Fibroblast of lung (primary cell): ENCODE measurements around the gene CALCR. TPM values are rescaled to one million over a fixed set of nuclear protein-coding genes. Genes with fewer than 3 reads are reported as not detected.
"Not testable (repeated sequence)": the region's sequence is repeated elsewhere in the genome, so short reads cannot be mapped to it uniquely, and the experiment has no call there.

Experiments
- DNase-seq, 2 donors: peaks; one replicate each; pipeline versions ENCODE4 v3.0.0 to v3.0.0-alpha.2; 2010; ENCODE audit warnings: low read depth in 2 of 2
- H2AFZ ChIP-seq: 2 replicates; pipeline ENCODE4 v1.5.1; 2012; ENCODE audit warnings: low read length, control low read depth, inconsistent platforms
- H3K27ac ChIP-seq: 2 replicates; pipeline ENCODE4 v1.5.1; 2011; ENCODE audit warnings: low read length, control low read depth; ENCODE audit not compliant: insufficient read depth
- H3K27me3 ChIP-seq: 2 replicates; pipeline ENCODE4 v1.5.1; 2011; ENCODE audit warnings: mild to moderate bottlenecking, low read length; ENCODE audit not compliant: control insufficient read depth, insufficient read depth
- H3K36me3 ChIP-seq: 2 replicates; pipeline ENCODE4 v1.5.1; 2011; ENCODE audit warnings: low read length; ENCODE audit not compliant: control insufficient read depth, insufficient read depth
- H3K4me1 ChIP-seq: 2 replicates; pipeline ENCODE4 v1.5.1; 2011; ENCODE audit warnings: low read length; ENCODE audit not compliant: control insufficient read depth, insufficient read depth; ENCODE audit errors: extremely low read depth
- H3K4me2 ChIP-seq: 2 replicates; pipeline ENCODE4 v1.5.1; 2011; ENCODE audit warnings: low read length, control low read depth; ENCODE audit not compliant: insufficient read depth; ENCODE audit errors: extremely low read depth
- H3K4me3 ChIP-seq, 4 experiments: fragments of 200-600 bp in 1 of 4; sonication (generic) in 1 of 4; replicated peaks in 1 of 4; 2 replicates each; pipeline ENCODE4 v1.5.1; 2011 to 2016; ENCODE audit warnings: low read length in 4 of 4, low read depth in 3 of 4, mild to moderate bottlenecking in 3 of 4, control low read depth in 2 of 4, inconsistent platforms in 1 of 4, mixed read lengths in 1 of 4; ENCODE audit not compliant: insufficient read depth in 1 of 4; ENCODE audit errors: control extremely low read depth in 1 of 4
- H3K79me2 ChIP-seq: 2 replicates; pipeline ENCODE4 v1.5.1; 2012; ENCODE audit warnings: mild to moderate bottlenecking, low read length, inconsistent platforms; ENCODE audit not compliant: control insufficient read depth, insufficient read depth
- H3K9ac ChIP-seq: 2 replicates; pipeline ENCODE4 v1.5.1; 2011; ENCODE audit warnings: mild to moderate bottlenecking, low read length, control low read depth; ENCODE audit not compliant: insufficient read depth
- H3K9me3 ChIP-seq: 2 replicates; pipeline ENCODE4 v1.5.1; 2012; ENCODE audit warnings: low read depth, low read length; ENCODE audit not compliant: control insufficient read depth, insufficient read depth
- H4K20me1 ChIP-seq: 2 replicates; pipeline ENCODE4 v1.5.1; 2011; ENCODE audit warnings: low read length; ENCODE audit not compliant: control insufficient read depth, insufficient read depth; ENCODE audit errors: extremely low read depth
- CTCF ChIP-seq, 2 donors: IDR thresholded peaks in 1 of 2; conservative IDR thresholded peaks in 1 of 2; 1 replicate in 1 of 2; 2 replicates in 1 of 2; pipeline ENCODE4 v1.5.1; 2011 to 2012; ENCODE audit warnings: low read length in 2 of 2, control low read depth in 1 of 2, inconsistent platforms in 1 of 2, low read depth in 1 of 2, mild to moderate bottlenecking in 1 of 2
- EZH2 ChIP-seq: IDR thresholded peaks from 2 replicates; pipeline ENCODE4 v1.5.1; 2012; ENCODE audit warnings: low read length, control low read depth, mild to moderate bottlenecking; ENCODE audit errors: missing control alignments
- polyA plus RNA-seq, 2 donors: library from polyadenylated mRNA; depleted of rRNA in 1 of 2; stranded (reverse) in 1 of 2; unstranded in 1 of 2; fragments of >200 nt; gene quantifications; 2 replicates each; pipeline ENCODE4 v1.2.1, GENCODE V29; 2011 to 2012; ENCODE audit warnings: missing spikeins in 1 of 2
- total RNA-seq: library from RNA; depleted of rRNA; stranded (reverse); fragments of >200 nt; gene quantifications from 2 replicates; pipeline ENCODE4 v1.2.1, GENCODE V29; 2014

Gene CALCR
- total and polyA plus RNA-seq, 2 donors (not counting 1 experiment from before 2014, with no cell fraction given): not detected

DNA sequence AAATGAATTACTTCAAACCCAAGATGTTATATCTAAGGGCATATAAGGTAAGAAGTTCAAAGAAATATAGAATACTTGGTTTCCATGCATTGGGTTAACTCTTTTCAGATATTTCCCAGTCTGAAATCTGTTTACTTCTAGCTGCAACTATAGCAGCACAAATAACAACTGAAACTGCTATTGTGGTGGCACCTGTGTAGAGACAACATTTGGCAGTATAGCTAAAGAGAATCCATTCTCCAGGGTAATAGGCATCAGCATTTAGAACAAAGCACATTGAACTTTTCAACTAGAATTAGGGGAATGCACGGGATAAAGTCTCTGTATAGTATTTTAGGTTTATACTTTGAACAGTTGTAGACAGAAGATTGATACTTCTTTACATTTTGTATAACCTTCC, 19.7 kb upstream of the CALCR start:
- no peaks in the 10 kb centered on the region for H3K27me3 ChIP-seq
- no peaks in the 10 kb centered on the region for H3K9me3 ChIP-seq
- no peak for TF ChIP-seq CTCF (conservative IDR thresholded peaks at IDR 0.05 in 1 of 2, IDR thresholded peaks at IDR 0.05 in 1 of 2; ENCODE audit: low read depth in 1 of 2, low read length in 2 of 2)
- no peak for TF ChIP-seq EZH2
- H3K36me3 ChIP-seq: no peaks in the 10 kb centered on the region
- H3K4me2 ChIP-seq: no peak overlapping the region
- no peaks in the 10 kb centered on the region for H3K4me1 ChIP-seq
- DNase-seq: no peak
- H2AFZ ChIP-seq: no peak overlapping the region
- H4K20me1 ChIP-seq: no peaks in the 10 kb centered on the region
- no peak overlapping the region for H3K4me3 ChIP-seq
- H3K79me2 ChIP-seq: no peaks in the 10 kb centered on the region
- H3K9ac ChIP-seq: no peak overlapping the region
- no peak overlapping the region for H3K27ac ChIP-seq

DNA sequence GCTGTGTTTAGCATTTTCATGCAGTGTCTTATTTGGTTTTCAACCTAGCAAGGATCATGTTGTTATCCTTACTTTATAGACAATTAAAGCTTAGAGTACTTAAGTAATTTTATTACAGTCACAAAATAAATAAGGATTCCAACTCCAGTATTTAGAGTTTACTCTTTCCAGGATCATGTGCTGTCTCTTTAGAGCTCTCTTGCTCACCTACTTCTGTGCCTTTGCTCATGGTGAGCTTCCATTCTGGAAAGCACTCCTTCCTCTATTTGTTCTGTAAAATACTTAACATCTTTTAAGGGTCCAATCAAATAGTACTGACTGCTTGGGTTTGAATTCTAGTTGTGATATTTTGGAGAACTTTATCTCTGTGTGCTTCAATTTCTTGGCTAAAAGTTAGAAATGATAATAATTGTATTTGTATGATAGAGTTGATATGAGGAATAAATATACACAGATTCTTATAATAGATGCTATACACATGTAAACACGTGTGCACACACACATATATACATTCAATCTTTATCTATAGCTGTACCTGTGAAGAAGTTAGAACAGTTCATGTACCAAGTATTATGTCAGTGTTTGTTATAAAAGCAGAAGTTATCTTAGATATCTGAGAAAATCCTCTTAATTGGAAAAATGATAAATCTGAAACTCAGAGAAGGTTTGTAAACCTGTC, 18.2 kb upstream of the CALCR start:
- Histone ChIP-seq H3K4me3 (no peak overlapping the region), H3K4me1 (no peaks in the 10 kb centered on the region), H3K9ac (no peak overlapping the region), H3K27ac (no peak overlapping the region), H2AFZ (no peak overlapping the region), H3K36me3 (no peaks in the 10 kb centered on the region), H4K20me1 (no peaks in the 10 kb centered on the region), H3K9me3 (no peaks in the 10 kb centered on the region), H3K79me2 (no peaks in the 10 kb centered on the region), H3K27me3 (no peaks in the 10 kb centered on the region), H3K4me2 (no peak overlapping the region)
- TF ChIP-seq EZH2: no peak
- no peak for DNase-seq

DNA sequence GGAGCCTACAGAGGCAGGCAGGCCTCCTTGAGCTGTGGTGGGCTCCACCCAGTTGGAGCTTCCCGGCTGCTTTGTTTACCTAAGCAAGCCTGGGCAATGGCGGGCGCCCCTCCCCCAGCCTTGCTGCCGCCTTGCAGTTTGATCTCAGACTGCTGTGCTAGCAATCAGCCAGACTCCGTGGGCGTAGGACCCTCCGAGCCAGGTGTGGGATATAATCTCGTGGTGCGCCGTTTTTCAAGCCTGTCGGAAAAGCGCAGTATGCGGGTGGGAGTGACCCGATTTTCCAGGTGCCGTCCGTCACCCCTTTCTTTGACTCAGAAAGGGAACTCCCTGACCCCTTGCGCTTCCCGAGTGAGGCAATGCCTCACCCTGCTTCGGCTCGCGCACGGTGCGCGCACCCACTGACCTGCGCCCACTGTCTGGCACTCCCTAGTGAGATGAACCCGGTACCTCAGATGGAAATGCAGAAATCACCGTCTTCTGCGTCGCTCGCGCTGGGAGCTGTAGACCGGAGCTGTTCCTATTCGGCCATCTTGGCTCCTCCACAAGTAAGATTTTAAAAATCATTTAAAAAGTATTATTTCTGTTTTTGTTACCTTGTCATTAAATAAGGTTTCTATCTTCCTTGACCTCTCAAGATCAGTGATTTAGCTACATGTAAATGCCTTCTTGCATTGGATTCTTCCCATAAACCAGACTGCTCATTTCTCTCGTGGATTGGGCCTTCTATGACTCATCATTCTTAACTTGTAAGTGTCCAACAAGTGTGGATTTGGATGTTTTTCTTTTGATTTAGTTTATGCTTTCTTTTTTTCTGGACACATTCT, 16.9 kb upstream of the CALCR start:
- not testable (repeated sequence) for H3K36me3 ChIP-seq, H3K4me1 ChIP-seq, H3K79me2 ChIP-seq, H4K20me1 ChIP-seq, H3K9ac ChIP-seq, DNase-seq, H2AFZ ChIP-seq, H3K4me3 ChIP-seq, H3K9me3 ChIP-seq, H3K27ac ChIP-seq, H3K4me2 ChIP-seq, H3K27me3 ChIP-seq

- H3K9ac ChIP-seq, H3K9me3 ChIP-seq, H3K4me1 ChIP-seq, H4K20me1 ChIP-seq, H3K4me3 ChIP-seq, H3K27ac ChIP-seq, DNase-seq, H3K27me3 ChIP-seq, H2AFZ ChIP-seq, H3K36me3 ChIP-seq, H3K4me2 ChIP-seq, H3K79me2 ChIP-seq: not testable (repeated sequence)
Observed at GRCh38 chr7:93586479-93586865, 11.9 kb upstream of the CALCR start.

GRCh38 chr7:93585694-93586478, 11.4 kb upstream of the CALCR start:
- not testable (repeated sequence) for H2AFZ ChIP-seq, H3K9me3 ChIP-seq, H3K4me3 ChIP-seq, H3K9ac ChIP-seq, H4K20me1 ChIP-seq, H3K27me3 ChIP-seq, DNase-seq, H3K4me1 ChIP-seq, H3K4me2 ChIP-seq, H3K27ac ChIP-seq, H3K36me3 ChIP-seq, H3K79me2 ChIP-seq
